Measurements from ENCODE around the gene HOXB7.

Gene HOXB7

GRCh38 chr17:48620461-48621139 lies 9.8 kb upstream of the HOXB7 start:
- no peaks in the 10 kb centered on the region for H3K79me2 ChIP-seq (ENCODE audit: low read length)
- no peak for TF ChIP-seq CTCF (IDR thresholded peaks at IDR 0.05; ENCODE audit: low read depth, low read length)
- no peak for TF ChIP-seq EZH2phosphoT487 (IDR thresholded peaks at IDR 0.05; ENCODE audit: low read depth)
- H3K27ac ChIP-seq (ENCODE audit: low read length): no peak overlapping the region
- peaks cover 7% of the 10 kb centered on the region for H3K4me1 ChIP-seq (ENCODE audit: low read length)
- H3K4me2 ChIP-seq (ENCODE audit: low read length): no peak overlapping the region
- H4K20me1 ChIP-seq (ENCODE audit: insufficient read depth, low read length): no peaks in the 10 kb centered on the region
- no peak overlapping the region for H3K4me3 ChIP-seq (ENCODE audit: low read length)
- H3K27me3 ChIP-seq (ENCODE audit: low read depth, low read length): peaks cover 65% of the 10 kb centered on the region
- no peaks in the 10 kb centered on the region for H3K36me3 ChIP-seq (replicated peaks; ENCODE audit: low read depth, low read length)
- H2AFZ ChIP-seq (ENCODE audit: low read depth, low read length): no peak overlapping the region
- H3K9ac ChIP-seq (ENCODE audit: low read length): no peak overlapping the region
- no peaks in the 10 kb centered on the region for H3K9me3 ChIP-seq (ENCODE audit: insufficient read depth, low read length)

- no peaks in the 10 kb centered on the region for H3K79me2 ChIP-seq (ENCODE audit: low read length)
- H3K9ac ChIP-seq (ENCODE audit: low read length): no peak overlapping the region
- no peaks in the 10 kb centered on the region for H3K36me3 ChIP-seq (replicated peaks; ENCODE audit: low read depth, low read length)
- H3K27ac ChIP-seq (ENCODE audit: low read length): no peak overlapping the region
- no peak overlapping the region for H3K4me2 ChIP-seq (ENCODE audit: low read length)
- H3K9me3 ChIP-seq (ENCODE audit: insufficient read depth, low read length): no peaks in the 10 kb centered on the region
- no peaks in the 10 kb centered on the region for H4K20me1 ChIP-seq (ENCODE audit: insufficient read depth, low read length)
- H3K4me1 ChIP-seq (ENCODE audit: low read length): peaks cover 7% of the 10 kb centered on the region
- H2AFZ ChIP-seq (ENCODE audit: low read depth, low read length): no peak overlapping the region
- peaks cover 64% of the 10 kb centered on the region for H3K27me3 ChIP-seq (ENCODE audit: low read depth, low read length)
- TF ChIP-seq EZH2phosphoT487 (IDR thresholded peaks at IDR 0.05; ENCODE audit: low read depth) (no peak), CTCF (IDR thresholded peaks at IDR 0.05; ENCODE audit: low read depth, low read length) (no peak)
- H3K4me3 ChIP-seq (ENCODE audit: low read length): no peak overlapping the region
Observed at GRCh38 chr17:48619826-48620449, 9.1 kb upstream of the HOXB7 start.

- Histone ChIP-seq H3K79me2 (ENCODE audit: low read length) (no peaks in the 10 kb centered on the region), H4K20me1 (ENCODE audit: insufficient read depth, low read length) (no peaks in the 10 kb centered on the region), H3K4me3 (ENCODE audit: low read length) (peak overlapping the region; percentile 72), H3K4me1 (ENCODE audit: low read length) (peaks cover 7% of the 10 kb centered on the region), H3K27ac (ENCODE audit: low read length) (no peak overlapping the region), H3K9ac (ENCODE audit: low read length) (peak overlapping the region; percentile 40), H3K9me3 (ENCODE audit: insufficient read depth, low read length) (no peaks in the 10 kb centered on the region), H3K27me3 (ENCODE audit: low read depth, low read length) (peaks cover 53% of the 10 kb centered on the region), H3K4me2 (ENCODE audit: low read length) (peak overlapping the region; percentile 70), H2AFZ (ENCODE audit: low read depth, low read length) (peak overlapping the region; percentile 56; the same call in 1 of the 2 replicates), H3K36me3 (replicated peaks; ENCODE audit: low read depth, low read length) (no peaks in the 10 kb centered on the region)
- TF ChIP-seq CTCF (IDR thresholded peaks at IDR 0.05; ENCODE audit: low read depth, low read length) (peak; percentile 91), EZH2phosphoT487 (IDR thresholded peaks at IDR 0.05; ENCODE audit: low read depth) (no peak)
Observed at GRCh38 chr17:48618256-48618896, 7.6 kb upstream of the HOXB7 start.

Data from OCI-LY3 (cell line).